SK-N-SH (cell line): ENCODE data around the gene QSOX1.

ENCODE experiments used
- CTCF ChIP-seq: fragments of 200-600 bp; sonication (generic); IDR thresholded peaks from 2 replicates; pipeline ENCODE4 v1.6.1; 2017; ENCODE audit warnings: antibody characterized with exemption, mild to moderate bottlenecking, moderate library complexity
- EZH2phosphoT487 ChIP-seq: fragments of 200-600 bp; sonication (generic); IDR thresholded peaks from 2 replicates; pipeline ENCODE4 v1.6.1; 2017; ENCODE audit warnings: low read depth, mixed run types, mild to moderate bottlenecking, antibody characterized with exemption, moderate library complexity, borderline replicate concordance
- FOSL2 ChIP-seq: IDR thresholded peaks from 2 replicates; pipeline ENCODE4 v1.4.0; 2012; ENCODE audit warnings: low read depth, mild to moderate bottlenecking, moderate library complexity, borderline replicate concordance
- GABPA ChIP-seq: IDR thresholded peaks from 2 replicates; pipeline ENCODE4 v1.4.0; 2012; ENCODE audit warnings: low read depth, mild to moderate bottlenecking
- MAX ChIP-seq: IDR thresholded peaks from 2 replicates; pipeline ENCODE4 v1.4.0; 2012; ENCODE audit warnings: low read depth
- POLR2AphosphoS5 ChIP-seq: IDR thresholded peaks from 2 replicates; pipeline ENCODE4 v1.6.1; 2012; ENCODE audit warnings: low read depth, low read length
- RAD21 ChIP-seq: IDR thresholded peaks from 2 replicates; pipeline ENCODE4 v1.6.1; 2012; ENCODE audit warnings: mild to moderate bottlenecking, low read length
- RCOR1 ChIP-seq: fragments of 150-350 bp; IDR thresholded peaks from 2 replicates; pipeline ENCODE4 v1.6.1; 2017; ENCODE audit warnings: antibody characterized with exemption, low read length
- REST ChIP-seq: IDR thresholded peaks from 2 replicates; pipeline ENCODE4 v1.6.1; 2012; ENCODE audit warnings: mild to moderate bottlenecking, low read depth, low read length, moderate library complexity
- RXRA ChIP-seq: IDR thresholded peaks from 2 replicates; pipeline ENCODE4 v1.4.0; 2012; ENCODE audit warnings: low read depth, mild to moderate bottlenecking, borderline replicate concordance
- TAF1 ChIP-seq: IDR thresholded peaks from 2 replicates; pipeline ENCODE4 v1.6.1; 2012; ENCODE audit warnings: low read depth, mild to moderate bottlenecking, low read length, moderate library complexity, borderline replicate concordance
- USF2 ChIP-seq: fragments of 150-350 bp; IDR thresholded peaks from 2 replicates; pipeline ENCODE4 v1.6.1; 2017; ENCODE audit warnings: antibody characterized with exemption, low read length, low read depth, borderline replicate concordance
- YY1 ChIP-seq: IDR thresholded peaks from 2 replicates; pipeline ENCODE4 v1.4.0; 2012; ENCODE audit warnings: low read depth, mild to moderate bottlenecking
- ZBTB33 ChIP-seq: IDR thresholded peaks from 2 replicates; pipeline ENCODE4 v1.4.0; 2012; ENCODE audit warnings: low read depth, borderline replicate concordance

GRCh38 chr1:180175291-180175690, 20.6 kb downstream of the QSOX1 start:
- TF ChIP-seq FOSL2 (no peak), RAD21 (no peak), TAF1 (no peak), CTCF (no peak), EZH2phosphoT487 (no peak), REST (no peak), RCOR1 (no peak), USF2 (no peak), ZBTB33 (no peak), YY1 (no peak), POLR2AphosphoS5 (no peak), GABPA (no peak), MAX (no peak), RXRA (no peak)
